ENCODE results near the gene FIP1L1.

Gene FIP1L1

GRCh38 chr4:53477038-53477565 lies 99.7 kb downstream of the FIP1L1 start:
- no peak for DNase-seq

- DNase-seq, result no peak
These were observed 100.2 kb downstream of the FIP1L1 start for GRCh38 chr4:53477636-53478035.

GRCh38 chr4:53478671-53479456 lies 101.4 kb downstream of the FIP1L1 start:
- DNase-seq, result no peak

- no peak for DNase-seq
These were observed 102.5 kb downstream of the FIP1L1 start for GRCh38 chr4:53479736-53480525.

- DNase-seq, result no peak
These were observed 103.5 kb downstream of the FIP1L1 start for GRCh38 chr4:53480909-53481308.

GRCh38 chr4:53481586-53481985 lies 104.1 kb downstream of the FIP1L1 start:
- no peak for DNase-seq

GRCh38 chr4:53483250-53483649 lies 105.8 kb downstream of the FIP1L1 start:
- no peak for DNase-seq

GRCh38 chr4:53484911-53485657 lies 107.6 kb downstream of the FIP1L1 start:
- no peak for DNase-seq

- no peak for DNase-seq
These were observed 108.2 kb downstream of the FIP1L1 start for GRCh38 chr4:53485658-53486040.

- no peak for DNase-seq
These were observed 110.3 kb downstream of the FIP1L1 start for GRCh38 chr4:53487766-53488165.

GRCh38 chr4:53489279-53489889 lies 111.9 kb downstream of the FIP1L1 start:
- DNase-seq, result no peak

GRCh38 chr4:53490161-53490956 lies 112.9 kb downstream of the FIP1L1 start:
- DNase-seq, result no peak

- no peak for DNase-seq
These were observed 113.7 kb downstream of the FIP1L1 start for GRCh38 chr4:53490965-53491622.

GRCh38 chr4:53494851-53495250 lies 117.4 kb downstream of the FIP1L1 start:
- no peak for DNase-seq

GRCh38 chr4:53497487-53498244 lies 120.2 kb downstream of the FIP1L1 start:
- no peak for DNase-seq

GRCh38 chr4:53498706-53499105 lies 121.3 kb downstream of the FIP1L1 start:
- no peak for DNase-seq

- DNase-seq, result no peak
These were observed 122.3 kb downstream of the FIP1L1 start for GRCh38 chr4:53499791-53500190.

- no peak for DNase-seq
These were observed 123.1 kb downstream of the FIP1L1 start for GRCh38 chr4:53500546-53500945.

GRCh38 chr4:53501561-53501960 lies 124.1 kb downstream of the FIP1L1 start:
- no peak for DNase-seq

- DNase-seq, result no peak
These were observed 124.7 kb downstream of the FIP1L1 start for GRCh38 chr4:53502094-53502493.

GRCh38 chr4:53505947-53506346 lies 128.5 kb downstream of the FIP1L1 start:
- no peak for DNase-seq
